Measurements from ENCODE around the gene TOPAZ1.

DNA sequence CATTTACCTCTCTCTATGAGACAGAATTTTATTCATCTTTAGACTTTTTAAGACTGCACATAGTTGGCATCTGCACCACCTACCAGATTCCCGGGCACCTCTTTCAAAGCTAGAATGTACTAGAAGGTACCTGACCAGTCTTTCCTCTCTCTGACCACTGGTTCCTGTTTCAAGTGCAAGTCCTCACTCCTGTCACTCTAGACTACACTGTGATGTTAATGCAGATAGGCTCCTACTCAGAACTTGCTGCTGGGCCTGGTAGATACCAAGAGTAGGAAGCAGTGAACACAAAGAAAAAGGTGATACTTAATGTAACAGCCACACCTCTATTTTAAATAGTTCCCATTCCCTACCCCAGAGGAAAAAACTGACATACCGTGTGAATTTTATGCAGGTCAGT, 88.8 kb downstream of the TOPAZ1 start:
- TF ChIP-seq TOPORS (CRISPR knock-in tag; IDR thresholded peaks at IDR 0.05) (no peak), GABPA (IDR thresholded peaks at IDR 0.05; ENCODE audit: low read depth, low read length) (no peak), GABPA (CRISPR knock-in tag; IDR thresholded peaks at IDR 0.05; ENCODE audit: low read depth) (no peak), POLR2A (IDR thresholded peaks at IDR 0.05; ENCODE audit: insufficient read depth in 1 of 2, low read depth in 2 of 2, low read length in 2 of 2) (no peak), ATF1 (CRISPR knock-in tag; IDR thresholded peaks at IDR 0.05) (no peak), POLR2AphosphoS2 (IDR thresholded peaks at IDR 0.05; ENCODE audit: low read depth, low read length) (no peak), HNF4A (CRISPR knock-in tag; IDR thresholded peaks at IDR 0.05) (no peak), ZFP41 (CRISPR knock-in tag; IDR thresholded peaks at IDR 0.05; ENCODE audit: borderline replicate concordance) (no peak)
- TF ChIP-seq, protein P1, sequence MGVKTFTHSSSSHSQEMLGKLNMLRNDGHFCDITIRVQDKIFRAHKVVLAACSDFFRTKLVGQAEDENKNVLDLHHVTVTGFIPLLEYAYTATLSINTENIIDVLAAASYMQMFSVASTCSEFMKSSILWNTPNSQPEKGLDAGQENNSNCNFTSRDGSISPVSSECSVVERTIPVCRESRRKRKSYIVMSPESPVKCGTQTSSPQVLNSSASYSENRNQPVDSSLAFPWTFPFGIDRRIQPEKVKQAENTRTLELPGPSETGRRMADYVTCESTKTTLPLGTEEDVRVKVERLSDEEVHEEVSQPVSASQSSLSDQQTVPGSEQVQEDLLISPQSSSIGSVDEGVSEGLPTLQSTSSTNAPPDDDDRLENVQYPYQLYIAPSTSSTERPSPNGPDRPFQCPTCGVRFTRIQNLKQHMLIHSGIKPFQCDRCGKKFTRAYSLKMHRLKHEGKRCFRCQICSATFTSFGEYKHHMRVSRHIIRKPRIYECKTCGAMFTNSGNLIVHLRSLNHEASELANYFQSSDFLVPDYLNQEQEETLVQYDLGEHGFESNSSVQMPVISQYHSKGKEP (CRISPR knock-in tag; IDR thresholded peaks at IDR 0.05), result no peak
- TF ChIP-seq, protein P2, sequence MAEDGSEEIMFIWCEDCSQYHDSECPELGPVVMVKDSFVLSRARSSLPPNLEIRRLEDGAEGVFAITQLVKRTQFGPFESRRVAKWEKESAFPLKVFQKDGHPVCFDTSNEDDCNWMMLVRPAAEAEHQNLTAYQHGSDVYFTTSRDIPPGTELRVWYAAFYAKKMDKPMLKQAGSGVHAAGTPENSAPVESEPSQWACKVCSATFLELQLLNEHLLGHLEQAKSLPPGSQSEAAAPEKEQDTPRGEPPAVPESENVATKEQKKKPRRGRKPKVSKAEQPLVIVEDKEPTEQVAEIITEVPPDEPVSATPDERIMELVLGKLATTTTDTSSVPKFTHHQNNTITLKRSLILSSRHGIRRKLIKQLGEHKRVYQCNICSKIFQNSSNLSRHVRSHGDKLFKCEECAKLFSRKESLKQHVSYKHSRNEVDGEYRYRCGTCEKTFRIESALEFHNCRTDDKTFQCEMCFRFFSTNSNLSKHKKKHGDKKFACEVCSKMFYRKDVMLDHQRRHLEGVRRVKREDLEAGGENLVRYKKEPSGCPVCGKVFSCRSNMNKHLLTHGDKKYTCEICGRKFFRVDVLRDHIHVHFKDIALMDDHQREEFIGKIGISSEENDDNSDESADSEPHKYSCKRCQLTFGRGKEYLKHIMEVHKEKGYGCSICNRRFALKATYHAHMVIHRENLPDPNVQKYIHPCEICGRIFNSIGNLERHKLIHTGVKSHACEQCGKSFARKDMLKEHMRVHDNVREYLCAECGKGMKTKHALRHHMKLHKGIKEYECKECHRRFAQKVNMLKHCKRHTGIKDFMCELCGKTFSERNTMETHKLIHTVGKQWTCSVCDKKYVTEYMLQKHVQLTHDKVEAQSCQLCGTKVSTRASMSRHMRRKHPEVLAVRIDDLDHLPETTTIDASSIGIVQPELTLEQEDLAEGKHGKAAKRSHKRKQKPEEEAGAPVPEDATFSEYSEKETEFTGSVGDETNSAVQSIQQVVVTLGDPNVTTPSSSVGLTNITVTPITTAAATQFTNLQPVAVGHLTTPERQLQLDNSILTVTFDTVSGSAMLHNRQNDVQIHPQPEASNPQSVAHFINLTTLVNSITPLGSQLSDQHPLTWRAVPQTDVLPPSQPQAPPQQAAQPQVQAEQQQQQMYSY (CRISPR knock-in tag; IDR thresholded peaks at IDR 0.05), result no peak
- TF ChIP-seq, protein P3, sequence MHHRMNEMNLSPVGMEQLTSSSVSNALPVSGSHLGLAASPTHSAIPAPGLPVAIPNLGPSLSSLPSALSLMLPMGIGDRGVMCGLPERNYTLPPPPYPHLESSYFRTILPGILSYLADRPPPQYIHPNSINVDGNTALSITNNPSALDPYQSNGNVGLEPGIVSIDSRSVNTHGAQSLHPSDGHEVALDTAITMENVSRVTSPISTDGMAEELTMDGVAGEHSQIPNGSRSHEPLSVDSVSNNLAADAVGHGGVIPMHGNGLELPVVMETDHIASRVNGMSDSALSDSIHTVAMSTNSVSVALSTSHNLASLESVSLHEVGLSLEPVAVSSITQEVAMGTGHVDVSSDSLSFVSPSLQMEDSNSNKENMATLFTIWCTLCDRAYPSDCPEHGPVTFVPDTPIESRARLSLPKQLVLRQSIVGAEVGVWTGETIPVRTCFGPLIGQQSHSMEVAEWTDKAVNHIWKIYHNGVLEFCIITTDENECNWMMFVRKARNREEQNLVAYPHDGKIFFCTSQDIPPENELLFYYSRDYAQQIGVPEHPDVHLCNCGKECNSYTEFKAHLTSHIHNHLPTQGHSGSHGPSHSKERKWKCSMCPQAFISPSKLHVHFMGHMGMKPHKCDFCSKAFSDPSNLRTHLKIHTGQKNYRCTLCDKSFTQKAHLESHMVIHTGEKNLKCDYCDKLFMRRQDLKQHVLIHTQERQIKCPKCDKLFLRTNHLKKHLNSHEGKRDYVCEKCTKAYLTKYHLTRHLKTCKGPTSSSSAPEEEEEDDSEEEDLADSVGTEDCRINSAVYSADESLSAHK (CRISPR knock-in tag; IDR thresholded peaks at IDR 0.05; ENCODE audit: borderline replicate concordance), result no peak
- TF ChIP-seq, protein P4, sequence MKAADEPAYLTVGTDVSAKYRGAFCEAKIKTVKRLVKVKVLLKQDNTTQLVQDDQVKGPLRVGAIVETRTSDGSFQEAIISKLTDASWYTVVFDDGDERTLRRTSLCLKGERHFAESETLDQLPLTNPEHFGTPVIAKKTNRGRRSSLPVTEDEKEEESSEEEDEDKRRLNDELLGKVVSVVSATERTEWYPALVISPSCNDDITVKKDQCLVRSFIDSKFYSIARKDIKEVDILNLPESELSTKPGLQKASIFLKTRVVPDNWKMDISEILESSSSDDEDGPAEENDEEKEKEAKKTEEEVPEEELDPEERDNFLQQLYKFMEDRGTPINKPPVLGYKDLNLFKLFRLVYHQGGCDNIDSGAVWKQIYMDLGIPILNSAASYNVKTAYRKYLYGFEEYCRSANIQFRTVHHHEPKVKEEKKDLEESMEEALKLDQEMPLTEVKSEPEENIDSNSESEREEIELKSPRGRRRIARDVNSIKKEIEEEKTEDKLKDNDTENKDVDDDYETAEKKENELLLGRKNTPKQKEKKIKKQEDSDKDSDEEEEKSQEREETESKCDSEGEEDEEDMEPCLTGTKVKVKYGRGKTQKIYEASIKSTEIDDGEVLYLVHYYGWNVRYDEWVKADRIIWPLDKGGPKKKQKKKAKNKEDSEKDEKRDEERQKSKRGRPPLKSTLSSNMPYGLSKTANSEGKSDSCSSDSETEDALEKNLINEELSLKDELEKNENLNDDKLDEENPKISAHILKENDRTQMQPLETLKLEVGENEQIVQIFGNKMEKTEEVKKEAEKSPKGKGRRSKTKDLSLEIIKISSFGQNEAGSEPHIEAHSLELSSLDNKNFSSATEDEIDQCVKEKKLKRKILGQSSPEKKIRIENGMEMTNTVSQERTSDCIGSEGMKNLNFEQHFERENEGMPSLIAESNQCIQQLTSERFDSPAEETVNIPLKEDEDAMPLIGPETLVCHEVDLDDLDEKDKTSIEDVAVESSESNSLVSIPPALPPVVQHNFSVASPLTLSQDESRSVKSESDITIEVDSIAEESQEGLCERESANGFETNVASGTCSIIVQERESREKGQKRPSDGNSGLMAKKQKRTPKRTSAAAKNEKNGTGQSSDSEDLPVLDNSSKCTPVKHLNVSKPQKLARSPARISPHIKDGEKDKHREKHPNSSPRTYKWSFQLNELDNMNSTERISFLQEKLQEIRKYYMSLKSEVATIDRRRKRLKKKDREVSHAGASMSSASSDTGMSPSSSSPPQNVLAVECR (CRISPR knock-in tag; IDR thresholded peaks at IDR 0.05; ENCODE audit: borderline replicate concordance), result no peak

Measured in HepG2 (cell line).